GM19035 (cell line): ENCODE measurements around the gene LTBP4.
"Not testable (repeated sequence)": the region's sequence is repeated elsewhere in the genome, so short reads cannot be mapped to it uniquely, and the experiment has no call there.

ENCODE experiments used
- ATAC-seq: cut with Tn5 transposase; IDR thresholded peaks from one replicate; pipeline ENCODE4 v1.9.1; 2021; ENCODE audit not compliant: unreplicated experiment

LTBP4 gene

GRCh38 chr19:40611096-40611495 lies 9.9 kb downstream of the LTBP4 start:
- no peak for ATAC-seq

DNA sequence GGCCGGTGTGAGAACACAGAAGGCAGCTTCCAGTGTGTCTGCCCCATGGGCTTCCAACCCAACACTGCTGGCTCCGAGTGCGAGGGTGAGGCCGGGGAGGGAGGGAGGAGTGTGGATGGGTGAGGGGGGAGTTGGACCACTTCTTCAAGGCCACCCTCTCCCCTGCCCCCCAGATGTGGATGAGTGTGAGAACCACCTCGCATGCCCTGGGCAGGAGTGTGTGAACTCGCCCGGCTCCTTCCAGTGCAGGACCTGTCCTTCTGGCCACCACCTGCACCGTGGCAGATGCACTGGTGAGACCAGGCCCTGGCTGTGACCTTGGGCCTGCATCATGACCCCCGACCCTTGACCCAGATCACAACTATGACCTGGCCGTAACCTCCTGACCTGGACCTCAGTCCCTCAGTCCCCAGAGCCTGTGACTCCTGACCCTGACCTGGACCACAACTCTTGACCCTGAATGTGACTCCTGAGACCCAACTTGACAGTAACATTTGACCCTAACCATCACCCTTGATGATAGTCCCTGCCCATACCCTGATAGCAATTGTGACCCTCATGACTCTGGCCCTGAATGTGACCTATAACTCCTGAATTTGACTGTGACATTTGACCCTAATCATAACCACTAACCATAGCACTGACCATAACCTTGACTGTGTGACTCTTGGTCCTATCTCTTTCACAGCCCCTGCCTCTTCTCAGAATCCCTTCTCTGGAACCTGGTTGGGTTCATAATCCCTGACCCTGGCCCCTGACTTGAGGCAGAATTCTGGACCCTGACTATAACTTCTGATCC lies 10.9 kb downstream of the LTBP4 start:
- ATAC-seq: no peak

DNA sequence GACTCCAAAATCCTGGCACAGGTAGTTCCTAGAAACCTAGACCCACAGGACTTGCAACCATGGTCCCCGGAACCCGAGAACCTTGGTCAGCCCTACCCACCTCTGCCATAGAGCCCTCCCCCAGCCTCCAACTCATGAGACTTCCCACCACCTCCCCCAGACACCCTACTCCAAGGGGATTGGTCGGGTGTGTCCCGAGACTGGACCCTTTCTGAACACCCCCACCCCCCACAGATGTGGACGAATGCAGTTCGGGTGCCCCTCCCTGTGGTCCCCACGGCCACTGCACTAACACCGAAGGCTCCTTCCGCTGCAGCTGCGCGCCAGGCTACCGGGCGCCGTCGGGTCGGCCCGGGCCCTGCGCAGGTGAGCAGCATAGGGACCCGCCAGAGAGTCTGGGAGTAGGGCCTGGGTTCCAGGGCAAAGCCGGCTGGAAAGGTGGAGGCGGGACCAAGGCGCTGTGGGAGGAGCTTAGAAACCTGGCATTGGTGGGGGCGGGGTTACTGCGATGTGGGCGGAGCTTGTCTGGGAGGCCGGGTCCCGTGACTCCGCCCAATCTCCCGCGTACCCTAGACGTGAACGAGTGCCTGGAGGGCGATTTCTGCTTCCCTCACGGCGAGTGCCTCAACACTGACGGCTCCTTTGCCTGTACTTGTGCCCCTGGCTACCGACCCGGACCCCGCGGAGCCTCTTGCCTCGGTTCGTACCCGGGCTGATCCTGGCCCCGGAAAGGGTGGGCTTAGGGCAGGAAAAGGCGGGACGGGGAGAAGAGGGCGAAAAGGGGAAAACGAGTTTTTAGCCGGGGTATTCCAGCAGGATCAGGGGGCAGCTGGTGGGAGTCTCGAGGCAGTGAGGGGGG lies 11.9 kb downstream of the LTBP4 start:
- no peak for ATAC-seq

- ATAC-seq: peak; percentile 51
Measured at GRCh38 chr19:40613690-40614621, 12.8 kb downstream of the LTBP4 start.

GRCh38 chr19:40614622-40615411 lies 13.6 kb downstream of the LTBP4 start:
- ATAC-seq: no peak

DNA sequence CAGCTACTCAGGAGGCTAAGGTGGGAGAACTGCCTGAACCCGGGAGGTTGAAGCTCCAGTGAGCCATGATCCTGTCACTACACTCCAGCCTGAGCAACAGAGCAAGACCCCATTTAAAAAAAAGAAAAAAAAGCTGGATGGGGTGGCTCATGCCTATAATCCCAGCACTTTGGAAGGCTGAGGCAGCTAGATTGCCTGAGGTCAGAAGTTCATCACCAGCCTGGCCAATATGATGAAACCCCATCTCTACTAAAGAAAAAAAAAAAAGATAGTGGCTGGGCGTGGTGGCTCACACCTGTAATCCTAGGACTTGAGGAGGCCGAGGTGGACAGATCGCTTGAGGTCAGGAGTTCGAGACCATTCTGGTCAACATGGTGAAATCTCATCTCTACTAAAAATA lies 15.0 kb downstream of the LTBP4 start:
- no peak for ATAC-seq

- ATAC-seq: no peak
Measured at GRCh38 chr19:40616941-40617340, 15.8 kb downstream of the LTBP4 start.

GRCh38 chr19:40617961-40618360 lies 16.8 kb downstream of the LTBP4 start:
- no peak for ATAC-seq

GRCh38 chr19:40619333-40620160 lies 18.4 kb downstream of the LTBP4 start:
- no peak for ATAC-seq

DNA sequence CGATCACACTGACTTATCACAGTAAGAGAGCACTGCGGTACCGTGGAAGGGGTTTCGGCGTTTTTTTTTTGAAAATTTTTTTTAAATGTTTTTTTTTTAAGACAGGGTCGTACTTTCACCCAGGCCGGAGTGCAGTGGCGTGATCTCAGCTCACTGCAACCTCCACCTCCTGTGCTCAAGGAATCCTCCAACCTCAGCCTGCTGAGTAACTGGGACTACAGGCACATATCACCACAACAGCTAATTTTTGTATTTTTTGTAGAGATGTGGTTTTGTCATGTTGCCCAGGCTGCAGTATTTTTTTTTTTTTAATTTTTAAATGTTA lies 19.0 kb downstream of the LTBP4 start:
- ATAC-seq: no peak

- no peak for ATAC-seq
Measured at GRCh38 chr19:40621283-40621682, 20.1 kb downstream of the LTBP4 start.

DNA sequence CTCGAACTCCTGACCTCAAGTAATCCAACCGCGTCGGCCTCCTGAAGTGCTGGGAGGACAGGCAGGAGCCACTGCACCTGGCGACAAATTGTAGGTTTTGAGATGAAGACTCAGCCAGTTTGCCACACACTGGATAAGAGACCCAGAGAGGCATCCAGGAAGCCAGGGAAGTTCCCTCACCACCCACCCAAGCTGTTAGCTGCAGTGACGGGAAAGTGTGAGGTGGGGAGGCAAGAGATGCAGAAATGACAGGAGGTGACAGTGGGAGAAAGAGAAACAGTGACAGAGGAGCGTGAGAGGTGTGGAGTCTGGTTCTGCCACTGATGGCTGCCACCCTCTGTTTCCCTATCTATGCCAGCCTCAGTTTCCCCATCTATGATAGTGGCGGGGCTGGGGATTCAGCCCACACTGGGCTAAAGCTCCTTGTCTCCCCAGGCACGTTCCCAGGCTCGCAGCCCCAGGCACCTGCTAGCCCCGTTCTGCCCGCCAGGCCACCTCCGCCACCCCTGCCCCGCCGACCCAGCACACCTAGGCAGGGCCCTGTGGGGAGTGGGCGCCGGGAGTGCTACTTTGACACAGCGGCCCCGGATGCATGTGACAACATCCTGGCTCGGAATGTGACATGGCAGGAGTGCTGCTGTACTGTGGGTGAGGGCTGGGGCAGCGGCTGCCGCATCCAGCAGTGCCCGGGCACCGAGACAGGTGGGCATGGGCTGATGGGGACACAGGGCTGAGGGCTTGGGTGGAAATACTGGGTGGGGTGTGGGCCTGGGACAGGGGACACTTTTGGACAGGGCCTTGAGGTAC lies 21.0 kb downstream of the LTBP4 start:
- no peak for ATAC-seq

GRCh38 chr19:40622773-40623075 lies 21.6 kb downstream of the LTBP4 start:
- ATAC-seq: no peak

- no peak for ATAC-seq
Measured at GRCh38 chr19:40623403-40624251, 22.5 kb downstream of the LTBP4 start.

- not testable (repeated sequence) for ATAC-seq
Measured at GRCh38 chr19:40624369-40625153, 23.4 kb downstream of the LTBP4 start.

- no peak for ATAC-seq
Measured at GRCh38 chr19:40625406-40626120, 24.4 kb downstream of the LTBP4 start.

DNA sequence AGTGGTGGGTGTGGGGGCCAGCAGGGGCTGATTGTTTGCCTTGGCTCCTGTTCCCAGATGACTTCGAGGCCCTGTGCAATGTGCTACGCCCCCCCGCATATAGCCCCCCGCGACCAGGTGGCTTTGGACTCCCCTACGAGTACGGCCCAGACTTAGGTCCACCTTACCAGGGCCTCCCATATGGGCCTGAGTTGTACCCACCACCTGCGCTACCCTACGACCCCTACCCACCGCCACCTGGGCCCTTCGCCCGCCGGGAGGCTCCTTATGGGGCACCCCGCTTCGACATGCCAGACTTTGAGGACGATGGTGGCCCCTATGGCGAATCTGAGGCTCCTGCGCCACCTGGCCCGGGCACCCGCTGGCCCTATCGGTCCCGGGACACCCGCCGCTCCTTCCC lies 25.7 kb downstream of the LTBP4 start:
- ATAC-seq: no peak
